K562 (cell line): Measurements from ENCODE around the gene FRMD4A. TPM values are rescaled to one million over a fixed set of nuclear protein-coding genes. Genes with fewer than 3 reads are reported as not detected.

Source experiments
- ATAC-seq: fragments of 200-7000 bp; cut with Tn5 transposase; 3 replicates; pipeline ENCODE4 v1.9.1; 2020; ENCODE audit warnings: moderate library complexity
- BruUV-seq: library from RNA; stranded (reverse); fragments of 400-500 nt; replicated peaks from 2 replicates; lab custom pipeline; 2021; lab: Mats Ljungman, UMichigan
- CTCF ChIA-PET: fragments of 300-600 bp; formaldehyde crosslinking; extraction: SDS; loops from one replicate; lab custom pipeline; 2021; ENCODE audit warnings: low intra/inter-chr PET ratio; lab: Yijun Ruan, JAX
- POLR2A ChIA-PET: fragments of 300-600, 350-650 bp; sonication (Branson Sonifier 250); formaldehyde crosslinking; extraction: SDS; loops from one replicate; lab custom pipeline; 2021; ENCODE audit warnings: antibody characterized with exemption, inconsistent platforms; lab: Yijun Ruan, JAX
- DNase-seq, 4 experiments: peaks; one replicate each; pipeline versions ENCODE4 v3.0.0 to v3.0.0-alpha.2; 2011 to 2018; ENCODE audit warnings: low spot score in 3 of 4, mixed read lengths in 3 of 4; ENCODE audit errors: extremely low read depth in 1 of 4
- FAIRE-seq: peaks from 2 replicates; lab custom pipeline; 2011; peaks lifted over from hg19 to GRCh38; lab: Jason Lieb, UNC
- H2AFZ ChIP-seq: 2 replicates; pipeline ENCODE4 v1.6.0; 2011; ENCODE audit warnings: low read depth, low read length, control low read depth, inconsistent platforms
- H3K27ac ChIP-seq: fragments of 200-600 bp; 3 replicates; pipeline ENCODE4 v1.8.0; 2011; ENCODE audit warnings: low read depth, mild to moderate bottlenecking, control low read depth, inconsistent platforms, low read length, moderate library complexity, mixed read lengths; ENCODE audit errors: extremely low read depth
- H3K27me3 ChIP-seq, 2 experiments: fragments of 300-600 bp in 1 of 2; 2 replicates in 1 of 2; 3 replicates in 1 of 2; pipeline versions ENCODE4 v1.6.0 to v1.8.0; 2011; ENCODE audit warnings: inconsistent platforms in 2 of 2, low read length in 2 of 2, mild to moderate bottlenecking in 1 of 2, mixed read lengths in 1 of 2, moderate library complexity in 1 of 2; ENCODE audit not compliant: control insufficient read depth in 2 of 2, insufficient read depth in 2 of 2
- H3K36me3 ChIP-seq: fragments of 300-600 bp; 3 replicates; pipeline ENCODE4 v1.8.0; 2011; ENCODE audit warnings: mild to moderate bottlenecking, low read length, inconsistent platforms; ENCODE audit not compliant: control insufficient read depth, insufficient read depth
- H3K4me1 ChIP-seq, 2 experiments: fragments of 200-600 bp in 1 of 2; replicated peaks in 1 of 2; 2 replicates in 1 of 2; 3 replicates in 1 of 2; pipeline versions ENCODE4 v1.5.1 to v1.8.0; 2011; ENCODE audit warnings: inconsistent platforms in 2 of 2, low read length in 2 of 2, mild to moderate bottlenecking in 1 of 2, mixed read lengths in 1 of 2, moderate library complexity in 1 of 2; ENCODE audit not compliant: control insufficient read depth in 2 of 2, insufficient read depth in 2 of 2
- H3K4me2 ChIP-seq: 2 replicates; pipeline ENCODE4 v1.6.1; 2011; ENCODE audit warnings: low read length, control low read depth, inconsistent platforms, mixed read lengths; ENCODE audit not compliant: insufficient read depth
- H3K4me3 ChIP-seq: fragments of 200-600 bp; sonication (generic), shearing (Covaris generic); 2 replicates; pipeline ENCODE4 v1.5.1; 2016; ENCODE audit warnings: control low read depth, inconsistent platforms
- H3K79me2 ChIP-seq: fragments of 200-600 bp; 3 replicates; pipeline ENCODE4 v1.8.0; 2011; ENCODE audit warnings: low read length, inconsistent platforms; ENCODE audit not compliant: control insufficient read depth, insufficient read depth
- H3K9ac ChIP-seq, 2 experiments: 2 replicates each; pipeline versions ENCODE4 v1.6.0 to v1.6.1; 2011; ENCODE audit warnings: low read depth in 2 of 2, low read length in 2 of 2, control low read depth in 1 of 2, inconsistent platforms in 1 of 2, mild to moderate bottlenecking in 1 of 2, mixed read lengths in 1 of 2; ENCODE audit not compliant: insufficient read depth in 1 of 2
- H3K9me1 ChIP-seq: one replicate; pipeline ENCODE4 v1.6.0; 2011; ENCODE audit warnings: inconsistent platforms, mild to moderate bottlenecking, low read length, moderate library complexity; ENCODE audit not compliant: control insufficient read depth, insufficient read depth
- H3K9me3 ChIP-seq: replicated peaks from 2 replicates; pipeline ENCODE4 v1.5.1; 2011; ENCODE audit warnings: low read depth, low read length, inconsistent platforms; ENCODE audit not compliant: control insufficient read depth, insufficient read depth
- H4K20me1 ChIP-seq: replicated peaks from 2 replicates; pipeline ENCODE4 v1.6.1; 2011; ENCODE audit warnings: low read length, inconsistent platforms, mixed read lengths; ENCODE audit not compliant: control insufficient read depth, insufficient read depth
- E2F3 ChIP-seq: fragments of 250-450 bp; sonication (Bioruptor Pico); IDR thresholded peaks from 2 replicates; pipeline ENCODE4 v1.4.0; 2020; ENCODE audit warnings: mild to moderate bottlenecking
- KDM2B ChIP-seq: fragments of 250-450 bp; sonication (Bioruptor Pico); IDR thresholded peaks from 2 replicates; pipeline ENCODE4 v1.8.0; 2021; ENCODE audit warnings: mild to moderate bottlenecking, moderate library complexity
- NCOA2 ChIP-seq, 2 experiments: fragments of 450-650 bp; IDR thresholded peaks; 2 replicates each; pipeline ENCODE4 v1.6.1; 2018; ENCODE audit warnings: mild to moderate bottlenecking in 2 of 2, moderate library complexity in 1 of 2; ENCODE audit not compliant: partially characterized antibody in 2 of 2
- PTRF ChIP-seq: fragments of 450-650 bp; IDR thresholded peaks from 2 replicates; pipeline ENCODE4 v1.6.1; 2016; ENCODE audit warnings: mild to moderate bottlenecking, missing genetic modification characterization, missing compliant biosample characterization
- TAF7 ChIP-seq: fragments of 450-650 bp; IDR thresholded peaks from 2 replicates; pipeline ENCODE4 v1.6.1; 2016; ENCODE audit warnings: missing genetic modification characterization, missing compliant biosample characterization
- TCF3 ChIP-seq: sonication (generic); formaldehyde crosslinking; IDR thresholded peaks from 2 replicates; pipeline ENCODE4 v1.4.0; 2020; ENCODE audit warnings: mild to moderate bottlenecking, missing genetic modification reagents
- ZFP1 ChIP-seq: fragments of 450-650 bp; formaldehyde crosslinking; IDR thresholded peaks from 2 replicates; pipeline ENCODE4 v1.4.0; 2020; ENCODE audit warnings: mild to moderate bottlenecking, mixed read lengths
- WGBS: fragments of 100-300 bp; shearing (Covaris generic); methylation state at CpG from one replicate; pipeline ENCODE4 v1.1.6; 2016; ENCODE audit warnings: low coverage, mixed read lengths; ENCODE audit not compliant: insufficient coverage; ENCODE audit errors: missing lambda C conversion rate; 5-methylcytosine and 5-hydroxymethylcytosine counted together
- in situ Hi-C: fragments of 300-500 bp; cut with MboI; formaldehyde crosslinking; loops from 4 replicates; pipeline ENCODE4 v1.15.0; 2018; ENCODE audit warnings: inconsistent platforms, mixed read lengths
- intact Hi-C: fragments of 100-400 bp; cut with micrococcal nuclease; formaldehyde crosslinking; loops from 2 replicates; pipeline ENCODE4 v1.14.2; 2022
- polyA plus RNA-seq, 8 experiments: library from polyadenylated mRNA; depleted of rRNA in 4 of 8; stranded (reverse) in 5 of 8; unstranded in 3 of 8; fragments of >200 nt; fragmentation: Nextera tagmentation in 2 of 8; fragmentation: Illumina TruSeq in 1 of 8; extraction: Ambion mirVana in 2 of 8; extraction: Trizol in 1 of 8; gene quantifications; 2 replicates each; pipeline versions ENCODE4 v1.2.1 to v1.2.3, GENCODE V29; 2011 to 2014; ENCODE audit warnings: inconsistent platforms in 1 of 8, missing spikeins in 1 of 8
- total RNA-seq, 7 experiments: library from RNA; depleted of rRNA in 6 of 7; stranded (reverse); fragments of >200 nt in 6 of 7; fragmentation: Illumina TruSeq in 2 of 7; extraction: Trizol in 2 of 7; gene quantifications; 2 replicates each; pipeline versions ENCODE4 v1.2.1 to v1.2.3, GENCODE V29; 2011 to 2021; ENCODE audit warnings: low replicate concordance in 1 of 7

The FRMD4A gene
- total and polyA plus RNA-seq, 9 of the 15 experiments (the other 6 are each of a cell fraction or from before 2014, with no cell fraction given) = 0.80 to 5.2 (median 3.0) TPM

- in situ Hi-C loops (no loop called here), intact Hi-C loops (loop anchor here (10.0 kb wide), 1 partner anchor 129 kb away; no protein-coding TSS in a partner anchor)
- Histone ChIP-seq H3K27me3 (peaks cover 4 to 18% of the 10 kb centered on the region in 2 experiments; a peak in 4 of 5 replicates), H3K4me1 (no peaks in the 10 kb centered on the region), H3K36me3 (no peaks in the 10 kb centered on the region), H3K9ac (no peak overlapping the region), H4K20me1 (no peaks in the 10 kb centered on the region), H3K4me2 (no peak overlapping the region), H2AFZ (no peak overlapping the region), H3K9me1 (no peaks in the 10 kb centered on the region), H3K4me3 (no peak overlapping the region), H3K27ac (no peak overlapping the region), H3K79me2 (no peaks in the 10 kb centered on the region), H3K9me3 (no peaks in the 10 kb centered on the region)
- ATAC-seq = no peak
- no peak for FAIRE-seq
- no peak for DNase-seq
- no TSS peak for BruUV-seq
- CTCF ChIA-PET = no interaction called here
- 0% methylated on average over 6 of the region's 6 CpGs for WGBS
- TF ChIP-seq KDM2B (CRISPR knock-in tag) (no peak), TCF3 (CRISPR knock-in tag) (no peak), PTRF (tag) (no peak), TAF7 (tag) (no peak), E2F3 (CRISPR knock-in tag) (no peak)
- POLR2A ChIA-PET = interaction anchor here (0.6 to 5.4 kb wide), 3 partner anchors 10 to 887 kb away, joined by 3 to 31 read pairs (median 5); no protein-coding TSS in a partner anchor
These were observed 135.3 kb downstream of the FRMD4A start for GRCh38 chr10:14195433-14195832.

- DNase-seq (no peak), ATAC-seq (no peak), FAIRE-seq (no peak)
- Histone ChIP-seq H3K9me3 (no peaks in the 10 kb centered on the region), H3K9me1 (no peaks in the 10 kb centered on the region), H3K4me1 (no peaks in the 10 kb centered on the region), H3K4me2 (no peak overlapping the region), H3K9ac (no peak overlapping the region), H4K20me1 (no peaks in the 10 kb centered on the region), H2AFZ (no peak overlapping the region), H3K79me2 (no peaks in the 10 kb centered on the region), H3K4me3 (no peak overlapping the region), H3K27ac (no peak overlapping the region), H3K36me3 (no peaks in the 10 kb centered on the region), H3K27me3 (peaks cover 6 to 24% of the 10 kb centered on the region in 2 experiments; a peak in 4 of 5 replicates)
- ChIA-PET CTCF (no interaction called here), POLR2A (interaction anchor here (1.4 kb wide), 1 partner anchor 10 kb away, joined by 5 read pairs; no protein-coding TSS in a partner anchor)
- WGBS = 0% methylated on average over 2 of the region's 2 CpGs
- no TSS peak for BruUV-seq
- in situ Hi-C loops (no loop called here), intact Hi-C loops (loop anchor here (10.0 kb wide), 1 partner anchor 132 kb away; no protein-coding TSS in a partner anchor)
- TF ChIP-seq NCOA2 (IDR thresholded peaks at IDR 0.05; ENCODE audit: partially characterized antibody in 2 of 2) (no peak), ZFP1 (CRISPR knock-in tag) (no peak)
These were observed 138.0 kb downstream of the FRMD4A start for GRCh38 chr10:14192746-14193145.
